ENCODE measurements around the gene TMEM106C.

DNA sequence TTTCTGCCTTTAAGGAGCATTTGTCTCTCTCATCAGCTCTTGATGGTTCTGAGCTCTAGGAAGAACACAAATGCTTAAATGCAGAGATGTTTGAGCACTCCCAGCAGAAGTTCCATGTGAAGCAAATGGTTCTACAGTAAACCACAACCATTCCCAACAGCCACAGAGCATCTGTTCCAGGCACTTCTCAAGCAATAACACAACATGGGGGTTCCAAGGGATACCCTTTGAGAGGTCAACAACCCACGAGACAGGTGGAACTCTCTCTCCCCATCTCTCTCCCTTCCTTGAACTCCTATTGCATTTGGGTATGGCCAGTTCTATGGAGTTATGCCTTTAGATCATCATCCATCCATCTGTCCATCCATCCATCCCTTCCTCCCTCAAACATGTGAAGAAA is 46.1 kb downstream of the TMEM106C start:
- TF ChIP-seq CTCF (IDR thresholded peaks at IDR 0.05): no peak
- no peak for TF ChIP-seq POLR2A (IDR thresholded peaks at IDR 0.05)

Data from tibial nerve (tissue), 3 donors.